NOMO-1 (cell line): ENCODE measurements around the gene CDK18.

Experiments
- DNase-seq, 2 experiments: peaks; one replicate each; lab custom pipeline; 2025; ENCODE audit not compliant: unreplicated experiment in 2 of 2; lab: John Stamatoyannopoulos, UW

Gene CDK18

GRCh38 chr1:205567716-205568115 is 63.2 kb downstream of the CDK18 start:
- DNase-seq: no peak

- DNase-seq: no peak
Measured at GRCh38 chr1:205568135-205568468, 63.6 kb downstream of the CDK18 start.

DNA sequence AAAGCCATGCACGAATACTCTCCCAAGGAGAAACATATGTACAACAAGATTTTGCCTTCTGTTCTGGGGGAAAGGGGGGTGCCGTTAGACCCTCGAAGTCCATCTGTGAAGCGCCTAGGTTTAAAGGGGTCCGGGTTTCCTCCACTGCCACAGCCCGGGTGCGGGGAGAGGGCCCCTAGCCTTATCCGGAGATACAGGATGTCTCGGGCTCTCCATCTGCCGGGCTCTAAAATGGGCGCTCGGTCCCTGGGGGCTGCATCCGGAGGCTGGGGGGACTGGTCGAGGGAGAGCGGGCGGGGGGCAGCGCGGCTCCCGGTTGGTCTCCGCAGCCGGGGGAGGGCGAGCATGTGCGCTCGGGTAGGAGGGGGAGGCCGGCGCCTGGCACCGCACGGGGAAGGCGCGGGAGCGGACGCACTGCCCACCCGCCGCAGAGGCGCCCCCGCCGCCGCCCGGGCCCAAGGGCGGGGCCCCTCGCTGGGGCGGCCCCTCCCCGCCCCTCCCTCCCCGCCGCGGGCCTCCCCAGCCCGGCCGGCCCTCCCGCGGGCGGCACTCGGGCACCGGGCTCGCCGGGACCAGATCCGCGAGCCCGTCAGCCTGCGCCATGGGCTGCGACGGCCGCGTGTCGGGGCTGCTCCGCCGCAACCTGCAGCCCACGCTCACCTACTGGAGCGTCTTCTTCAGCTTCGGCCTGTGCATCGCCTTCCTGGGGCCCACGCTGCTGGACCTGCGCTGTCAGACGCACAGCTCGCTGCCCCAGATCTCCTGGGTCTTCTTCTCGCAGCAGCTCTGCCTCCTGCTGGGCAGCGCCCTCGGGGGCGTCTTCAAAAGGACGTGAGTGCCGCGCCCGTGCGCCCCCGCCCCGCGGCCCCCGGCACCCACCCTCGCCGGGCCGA is 64.2 kb downstream of the CDK18 start:
- no peak for DNase-seq

GRCh38 chr1:205569411-205570172 is 65.1 kb downstream of the CDK18 start:
- no peak for DNase-seq

DNA sequence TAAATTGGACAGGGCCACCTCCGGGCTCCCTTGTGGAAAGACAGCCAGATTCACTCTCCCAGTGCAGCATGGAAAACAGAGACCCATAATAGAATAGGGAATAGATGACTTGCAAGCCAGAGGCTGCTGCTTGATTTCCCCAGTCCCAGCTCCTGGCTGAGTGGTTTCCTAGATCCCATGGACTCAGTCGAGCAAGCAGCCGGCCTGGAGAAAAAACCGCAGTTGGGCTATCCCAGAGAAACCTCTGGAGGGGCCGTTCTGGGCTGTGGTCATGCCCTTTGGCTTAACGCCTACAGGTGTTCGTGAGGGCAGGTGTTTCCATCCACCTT is 65.7 kb downstream of the CDK18 start:
- DNase-seq: no peak

DNA sequence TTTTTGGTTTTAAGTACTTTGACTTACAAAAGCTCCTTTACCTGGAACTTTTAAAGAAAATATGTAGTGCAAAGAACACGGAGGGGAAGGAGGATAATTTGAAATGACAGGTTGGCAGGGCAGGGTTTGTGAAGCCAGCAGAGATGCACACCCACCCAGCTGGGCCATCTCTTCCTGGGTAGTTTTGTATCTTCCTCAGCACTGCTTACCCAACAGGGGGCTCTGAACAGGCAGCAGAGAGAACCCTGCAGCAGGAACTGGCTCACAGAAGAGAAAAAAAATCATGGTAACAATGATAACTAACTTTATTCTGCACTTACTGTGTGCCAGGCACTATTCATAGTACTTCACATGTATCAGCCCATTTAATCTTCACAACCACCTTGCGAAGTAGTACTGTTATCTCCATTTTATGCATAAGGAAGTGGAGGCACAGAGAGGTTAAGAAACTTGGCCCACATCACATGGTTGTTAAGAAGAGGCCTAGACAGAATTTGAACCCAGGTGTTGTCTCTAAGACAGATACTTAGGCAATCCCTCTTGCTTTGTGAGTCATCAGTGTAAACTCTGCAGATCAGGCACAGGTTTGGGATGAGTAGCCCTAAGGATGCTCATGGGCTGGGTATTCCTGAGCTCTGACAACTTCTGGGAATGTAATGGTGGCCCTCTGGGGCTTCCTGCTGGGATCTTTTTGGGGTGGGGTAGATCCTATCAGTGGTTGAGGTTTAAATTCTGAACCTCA is 66.5 kb downstream of the CDK18 start:
- DNase-seq: no peak

DNA sequence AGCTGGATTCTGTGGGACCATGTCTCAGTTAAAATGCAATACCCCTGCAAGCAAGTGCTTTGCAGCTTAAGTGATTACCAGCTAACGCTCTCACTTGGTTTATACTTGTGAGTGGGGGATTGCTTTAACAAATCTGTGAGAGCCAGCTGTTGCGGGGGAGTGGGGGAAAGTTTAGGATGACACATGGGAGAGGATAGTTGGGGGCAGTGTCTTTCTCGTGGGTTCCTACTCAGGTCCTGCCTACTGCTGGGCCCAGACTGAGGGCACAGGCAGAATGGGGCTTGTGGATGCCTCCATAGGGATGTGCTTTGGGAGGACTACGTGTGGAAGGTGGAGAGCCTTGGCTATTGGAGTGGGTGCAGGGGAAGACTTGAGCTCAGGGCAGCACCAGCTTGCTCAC is 67.3 kb downstream of the CDK18 start:
- DNase-seq: no peak

- no peak for DNase-seq
Measured at GRCh38 chr1:205572421-205572820, 68.0 kb downstream of the CDK18 start.

GRCh38 chr1:205575294-205575885 is 70.9 kb downstream of the CDK18 start:
- DNase-seq: no peak

DNA sequence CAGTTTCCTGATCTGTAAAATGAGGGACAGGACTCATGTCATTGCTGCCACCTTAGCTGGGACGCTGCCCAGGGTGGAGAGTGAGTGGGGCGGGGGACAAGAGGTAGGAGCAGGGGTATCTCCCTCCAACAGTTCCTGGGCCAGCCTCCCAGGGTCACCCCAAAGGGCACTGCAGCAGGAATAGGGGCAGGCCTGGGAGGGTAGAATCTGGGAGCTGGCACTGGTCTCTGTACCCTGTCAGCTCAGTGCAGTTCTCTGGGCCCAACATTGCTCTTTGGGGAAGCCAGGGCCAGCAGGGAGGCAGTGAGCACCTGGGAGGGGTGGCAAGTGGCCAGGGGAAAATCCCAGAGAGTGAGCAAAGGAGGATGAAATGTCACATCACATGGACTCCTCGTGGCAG is 71.5 kb downstream of the CDK18 start:
- no peak for DNase-seq

DNA sequence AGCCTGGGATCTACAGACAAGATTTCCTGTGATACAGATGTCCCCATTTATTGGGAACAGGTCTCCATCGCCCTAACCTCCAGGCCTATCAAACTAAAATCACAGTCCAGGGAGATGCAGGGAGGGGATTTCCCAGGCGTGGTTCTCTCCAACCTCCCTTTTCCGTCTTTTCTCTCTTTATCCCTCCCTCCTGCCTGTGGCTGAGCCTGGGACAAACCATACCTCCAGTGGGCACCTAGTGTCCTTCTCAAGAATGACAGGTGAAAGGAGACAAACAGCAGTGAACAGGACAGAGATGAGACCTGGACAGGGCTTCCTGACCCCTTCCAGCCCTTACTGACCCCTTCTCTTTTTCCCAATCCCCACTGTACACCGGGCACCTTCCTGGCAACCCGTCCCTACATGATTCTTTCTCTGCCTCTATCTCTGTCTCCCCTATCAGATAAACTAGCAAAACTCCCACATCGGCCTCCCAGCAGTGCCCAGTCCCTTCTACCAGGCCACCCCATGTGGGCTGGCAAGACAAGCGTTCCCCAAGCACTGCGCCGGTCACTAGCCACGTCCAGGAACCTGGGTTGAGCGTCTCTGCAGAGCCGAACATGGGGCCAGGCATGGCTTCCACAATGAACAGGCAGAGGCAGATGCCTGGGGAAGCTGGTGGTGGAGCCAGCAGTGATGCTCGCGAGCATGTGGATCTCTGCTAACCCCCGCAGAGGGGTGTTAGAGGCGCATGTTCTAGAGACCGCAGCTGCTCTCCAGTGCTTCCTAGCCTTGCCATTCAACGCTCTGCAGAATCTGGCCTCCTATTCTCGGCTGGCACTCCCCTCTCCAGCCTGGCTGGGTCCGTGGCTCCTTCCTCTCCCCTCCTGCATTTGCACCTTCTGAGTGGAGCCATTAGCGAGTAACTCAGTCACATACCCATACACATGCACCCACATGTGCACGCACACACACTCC is 72.6 kb downstream of the CDK18 start:
- DNase-seq: no peak

DNA sequence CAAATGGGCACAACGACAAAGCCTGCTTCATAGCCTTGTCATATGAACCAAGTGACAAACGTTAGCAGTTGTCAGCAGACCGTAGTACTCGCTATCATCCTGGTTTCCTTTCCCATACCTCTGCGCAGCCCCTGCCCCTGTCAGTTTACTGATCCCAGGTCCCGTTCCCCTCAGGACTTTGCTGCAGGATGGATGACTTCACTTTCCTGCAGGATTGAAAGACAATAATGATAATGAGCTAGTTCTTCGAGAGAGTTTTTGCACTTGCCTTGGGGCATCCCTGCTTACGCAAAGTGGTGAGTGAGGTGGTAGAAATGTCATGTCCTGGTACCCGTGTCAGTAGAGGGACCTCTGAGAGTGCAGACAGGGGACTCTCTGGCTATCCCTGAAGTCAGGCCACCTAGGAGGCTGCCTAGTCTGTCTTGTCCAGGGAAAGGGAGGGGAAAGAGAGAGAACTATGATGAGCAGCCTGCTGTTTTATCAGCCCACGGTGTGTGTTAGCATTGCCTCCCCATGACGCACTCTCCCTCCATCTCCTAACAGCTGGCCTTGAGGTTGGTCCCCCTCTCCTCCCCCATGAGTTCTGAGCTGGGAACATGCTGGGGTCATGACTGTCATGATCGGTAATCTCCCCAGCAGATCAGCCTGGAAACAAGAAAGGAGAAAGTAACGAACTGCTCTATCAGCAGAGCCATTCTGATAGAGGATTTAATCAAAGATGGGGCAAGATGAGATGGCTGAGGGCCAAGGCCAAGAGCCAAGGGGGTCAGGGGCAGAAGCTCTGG is 73.6 kb downstream of the CDK18 start:
- DNase-seq: no peak

DNA sequence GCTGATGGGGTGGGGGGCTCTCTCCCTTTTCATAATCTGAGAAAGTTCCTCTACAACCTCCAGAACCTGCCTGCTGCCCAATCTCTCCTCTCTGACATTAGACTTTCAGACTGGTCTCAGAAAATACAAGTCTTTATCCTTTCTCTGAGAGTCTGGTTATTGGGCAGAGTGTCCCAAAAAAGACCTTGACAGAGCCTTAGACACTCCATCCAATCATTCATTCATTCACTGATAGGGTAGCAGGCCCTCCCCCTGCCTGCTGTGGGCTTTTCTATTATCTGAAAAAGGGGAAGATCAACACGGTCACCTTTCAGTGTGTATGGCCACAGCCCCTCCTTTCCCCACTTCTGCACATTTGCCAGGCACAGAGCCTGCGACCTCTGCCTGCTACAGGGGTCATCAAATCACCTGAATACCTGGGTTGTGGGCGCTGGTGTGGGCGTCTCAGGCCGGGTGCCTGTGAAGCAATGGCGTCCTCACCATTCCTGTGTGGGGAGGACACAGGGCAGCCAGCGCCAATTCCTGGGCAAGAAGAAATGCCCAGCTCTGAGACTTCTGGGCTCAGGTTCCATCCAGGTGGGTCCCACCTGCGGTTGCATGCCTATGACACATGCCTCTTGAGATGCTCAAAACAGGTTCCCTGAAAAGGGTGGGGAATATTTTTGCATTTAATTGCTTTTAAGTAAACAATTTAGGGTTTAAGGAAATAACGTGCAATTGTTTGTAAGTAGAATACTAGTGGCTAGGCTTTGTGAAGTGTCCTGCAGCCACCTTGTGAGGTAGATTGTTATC is 74.5 kb downstream of the CDK18 start:
- DNase-seq: no peak

- DNase-seq: no peak
Measured at GRCh38 chr1:205579711-205580110, 75.2 kb downstream of the CDK18 start.

DNA sequence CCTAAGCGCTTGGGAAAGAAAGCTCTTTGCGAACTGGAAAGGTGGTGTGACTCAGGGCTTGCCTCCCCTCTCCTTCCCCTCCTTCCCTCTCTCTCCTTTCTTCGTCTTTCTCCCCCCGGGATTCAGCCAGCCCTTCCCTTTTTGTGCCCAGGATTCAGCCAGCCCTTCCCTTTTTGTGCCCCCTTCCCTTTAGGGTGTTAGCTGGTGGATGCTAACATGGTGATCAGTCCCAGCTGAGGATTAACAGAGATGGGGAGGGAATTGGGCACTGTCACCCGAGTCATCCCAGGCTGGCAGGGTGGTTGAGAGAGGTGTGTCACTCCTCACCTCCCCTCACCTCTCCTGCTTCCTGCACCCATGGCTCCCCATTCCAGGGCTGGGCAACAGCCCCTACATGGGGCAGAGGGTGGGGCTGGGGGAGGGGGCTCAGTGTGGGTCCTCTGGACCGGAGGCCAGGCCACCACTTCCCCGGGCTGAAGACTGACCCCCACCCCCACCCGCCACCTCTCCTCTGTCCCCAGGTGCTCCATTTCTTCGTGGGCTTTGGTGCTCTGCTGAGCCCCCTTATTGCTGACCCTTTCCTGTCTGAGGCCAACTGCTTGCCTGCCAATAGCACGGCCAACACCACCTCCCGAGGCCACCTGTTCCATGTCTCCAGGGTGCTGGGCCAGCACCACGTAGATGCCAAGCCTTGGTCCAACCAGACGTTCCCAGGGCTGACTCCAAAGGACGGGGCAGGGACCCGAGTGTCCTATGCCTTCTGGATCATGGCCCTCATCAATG is 75.9 kb downstream of the CDK18 start:
- no peak for DNase-seq

- no peak for DNase-seq
Measured at GRCh38 chr1:205580923-205581180, 76.4 kb downstream of the CDK18 start.

GRCh38 chr1:205581321-205581980 is 77.0 kb downstream of the CDK18 start:
- DNase-seq: no peak

DNA sequence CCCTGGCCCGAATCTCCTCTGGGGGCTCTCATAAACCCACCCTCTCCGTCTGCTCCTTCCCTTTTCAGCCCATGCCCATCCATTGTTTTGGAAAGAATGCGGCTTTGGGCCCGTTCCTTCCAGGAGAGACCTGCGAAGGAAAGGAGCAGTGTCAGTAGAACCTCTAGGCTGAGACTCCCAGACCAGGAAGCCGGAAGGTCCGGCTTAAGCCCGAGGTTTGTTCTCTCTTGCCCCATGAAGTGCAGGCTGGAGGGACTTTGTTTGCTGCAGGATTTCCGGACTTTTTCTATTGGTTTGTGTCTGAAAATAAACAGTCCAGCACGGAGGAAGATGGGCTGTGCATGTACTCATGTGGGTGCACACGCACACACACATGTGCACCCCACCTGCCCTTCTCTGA is 77.6 kb downstream of the CDK18 start:
- no peak for DNase-seq
